Tibial nerve (tissue), 4 donors: ENCODE measurements around the gene TAF4. TPM values are rescaled to one million over a fixed set of nuclear protein-coding genes. Genes with fewer than 3 reads are reported as not detected.
A peak's percentile ranks its signal among the peaks of the same experiment; 100 is the strongest.

Experiments
- DNase-seq, 2 donors: peaks; one replicate each; pipeline ENCODE4 v3.0.0-alpha.2; 2019; ENCODE audit warnings: low spot score in 2 of 2
- H3K27ac ChIP-seq, 4 donors: fragments of 200-600 bp; sonication (generic) in 3 of 4; one replicate each; pipeline ENCODE4 v1.5.1; 2017 to 2019; ENCODE audit warnings: mild to moderate bottlenecking in 1 of 4
- H3K27me3 ChIP-seq, 2 donors: fragments of 200-600 bp; sonication (generic) in 1 of 2; one replicate each; pipeline versions ENCODE4 v1.5.1 to v1.6.0; 2017 to 2019
- H3K36me3 ChIP-seq, 3 donors: fragments of 200-600 bp; sonication (generic); one replicate each; pipeline ENCODE4 v1.5.1; 2018 to 2019
- H3K4me1 ChIP-seq, 4 donors: fragments of 200-600 bp; sonication (generic) in 3 of 4; one replicate each; pipeline ENCODE4 v1.5.1; 2017 to 2019
- H3K4me3 ChIP-seq, 4 donors: fragments of 200-600 bp; sonication (generic) in 3 of 4; one replicate each; pipeline ENCODE4 v1.5.1; 2017 to 2019; ENCODE audit warnings: mild to moderate bottlenecking in 1 of 4, moderate library complexity in 1 of 4
- H3K9me3 ChIP-seq, 4 donors: fragments of 200-600 bp; sonication (generic) in 3 of 4; one replicate each; pipeline ENCODE4 v1.5.1; 2017 to 2019
- EP300 ChIP-seq, 2 donors: sonication (generic); formaldehyde crosslinking; IDR thresholded peaks; one replicate each; pipeline ENCODE4 v1.6.1; 2017; ENCODE audit warnings: antibody characterized with exemption in 2 of 2, mild to moderate bottlenecking in 1 of 2
- POLR2A ChIP-seq, 2 donors: fragments of 450-650 bp; IDR thresholded peaks; one replicate each; pipeline ENCODE4 v1.6.1; 2017; ENCODE audit warnings: antibody characterized with exemption in 2 of 2, mild to moderate bottlenecking in 2 of 2, moderate library complexity in 2 of 2
- WGBS, 2 donors: methylation state at CpG; one replicate each; pipeline ENCODE4 v1.1.5; 2018; 5-methylcytosine and 5-hydroxymethylcytosine counted together
- total RNA-seq, 4 donors: library from RNA; depleted of rRNA; stranded (reverse); fragments of >200 nt; gene quantifications; one replicate each; pipeline ENCODE4 v1.1.0, GENCODE V29; 2016
- TF ChIP-seq, protein P1 (sequence below), 5 experiments: fragments of 200-600 bp in 3 of 5; fragments of 450-650 bp in 2 of 5; sonication (generic) in 3 of 5; IDR thresholded peaks; one replicate each; pipeline ENCODE4 v1.5.1; 2016 to 2019; ENCODE audit warnings: antibody characterized with exemption in 5 of 5, mild to moderate bottlenecking in 3 of 5, moderate library complexity in 2 of 5

The TAF4 gene
- total RNA-seq, 4 donors from 2014 or later: 11.2 to 50.4 (median 14.8) TPM

DNA sequence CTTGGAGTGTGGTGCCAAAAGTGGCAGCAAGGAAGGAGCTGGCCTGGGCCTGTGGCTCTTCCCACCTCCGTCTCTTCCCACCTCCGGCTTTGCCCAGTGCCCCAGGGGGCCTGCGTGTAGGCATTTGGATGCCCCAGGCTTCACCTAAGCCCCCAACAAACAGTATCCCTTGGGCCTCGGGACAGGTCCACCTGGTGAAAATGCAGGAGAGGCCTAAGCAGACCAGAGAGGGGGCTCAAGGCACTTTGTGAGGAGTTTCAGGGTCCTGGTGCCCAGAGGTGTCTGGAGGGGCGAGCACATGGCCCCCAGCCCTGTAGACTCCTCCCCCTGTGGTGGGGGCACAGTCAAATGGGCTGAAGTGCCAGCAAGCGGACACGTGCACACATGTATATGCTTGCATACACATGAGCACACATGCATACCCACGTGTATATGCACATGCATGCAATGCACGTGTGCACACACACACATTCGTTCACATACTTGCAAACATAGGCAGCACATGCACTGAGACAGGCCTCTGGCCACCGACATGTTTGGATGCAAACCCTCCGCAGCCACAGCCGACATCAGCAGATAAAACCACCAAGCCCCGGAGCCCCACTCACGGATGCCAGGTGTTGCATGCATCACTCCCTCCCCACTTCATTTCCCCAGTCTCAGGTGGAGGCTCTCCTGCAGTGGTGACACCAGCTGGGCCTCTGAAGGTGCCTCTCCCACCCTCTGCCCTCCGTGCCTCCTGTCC, 124.5 kb downstream of the TAF4 start:
- Histone ChIP-seq H3K9me3 (no peaks in the 10 kb centered on the region), H3K27ac (no peak overlapping the region), H3K36me3 (no peaks in the 10 kb centered on the region), H3K27me3 (no peaks in the 10 kb centered on the region), H3K4me3 (no peak overlapping the region), H3K4me1 (no peaks in the 10 kb centered on the region)
- 76 to 83% methylated on average over 16 of the region's 16 CpGs for WGBS, 2 donors
- DNase-seq: peak in 1 of 2 donors; percentile 9
- no peak for TF ChIP-seq POLR2A (IDR thresholded peaks at IDR 0.05)
- TF ChIP-seq, protein P1, sequence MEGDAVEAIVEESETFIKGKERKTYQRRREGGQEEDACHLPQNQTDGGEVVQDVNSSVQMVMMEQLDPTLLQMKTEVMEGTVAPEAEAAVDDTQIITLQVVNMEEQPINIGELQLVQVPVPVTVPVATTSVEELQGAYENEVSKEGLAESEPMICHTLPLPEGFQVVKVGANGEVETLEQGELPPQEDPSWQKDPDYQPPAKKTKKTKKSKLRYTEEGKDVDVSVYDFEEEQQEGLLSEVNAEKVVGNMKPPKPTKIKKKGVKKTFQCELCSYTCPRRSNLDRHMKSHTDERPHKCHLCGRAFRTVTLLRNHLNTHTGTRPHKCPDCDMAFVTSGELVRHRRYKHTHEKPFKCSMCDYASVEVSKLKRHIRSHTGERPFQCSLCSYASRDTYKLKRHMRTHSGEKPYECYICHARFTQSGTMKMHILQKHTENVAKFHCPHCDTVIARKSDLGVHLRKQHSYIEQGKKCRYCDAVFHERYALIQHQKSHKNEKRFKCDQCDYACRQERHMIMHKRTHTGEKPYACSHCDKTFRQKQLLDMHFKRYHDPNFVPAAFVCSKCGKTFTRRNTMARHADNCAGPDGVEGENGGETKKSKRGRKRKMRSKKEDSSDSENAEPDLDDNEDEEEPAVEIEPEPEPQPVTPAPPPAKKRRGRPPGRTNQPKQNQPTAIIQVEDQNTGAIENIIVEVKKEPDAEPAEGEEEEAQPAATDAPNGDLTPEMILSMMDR (IDR thresholded peaks at IDR 0.05): no peak
- no peak for TF ChIP-seq EP300 (IDR thresholded peaks at IDR 0.05)

DNA sequence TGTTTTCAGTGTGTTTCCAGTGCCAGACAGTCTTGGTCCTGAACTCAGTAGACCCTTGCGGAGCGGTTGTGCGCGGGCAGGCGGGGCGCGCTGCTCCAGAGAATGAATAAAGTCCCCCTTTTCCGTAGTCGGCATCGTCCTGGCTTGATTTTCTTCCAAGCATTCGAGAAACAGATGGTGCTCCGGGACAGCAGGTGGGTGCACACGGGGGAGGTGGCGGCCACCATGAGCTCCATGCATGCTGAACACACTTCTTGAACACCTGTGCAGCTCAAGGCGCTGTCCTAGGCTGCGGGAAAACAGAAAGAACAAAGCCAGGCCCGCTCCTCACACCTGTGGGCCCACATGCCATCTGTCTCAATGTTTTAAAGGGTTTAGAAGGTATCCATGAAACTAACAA, 125.2 kb downstream of the TAF4 start:
- no peaks in the 10 kb centered on the region for H3K9me3 ChIP-seq
- 80 to 82% methylated on average over 16 to 17 of the region's 17 CpGs for WGBS, 2 donors
- H3K36me3 ChIP-seq: no peaks in the 10 kb centered on the region
- no peaks in the 10 kb centered on the region for H3K27me3 ChIP-seq
- no peak for TF ChIP-seq POLR2A (IDR thresholded peaks at IDR 0.05)
- TF ChIP-seq, protein P1 (IDR thresholded peaks at IDR 0.05): no peak
- TF ChIP-seq EP300 (IDR thresholded peaks at IDR 0.05): no peak
- no peak overlapping the region for H3K27ac ChIP-seq
- H3K4me1 ChIP-seq: no peaks in the 10 kb centered on the region
- no peak for DNase-seq
- no peak overlapping the region for H3K4me3 ChIP-seq

DNA sequence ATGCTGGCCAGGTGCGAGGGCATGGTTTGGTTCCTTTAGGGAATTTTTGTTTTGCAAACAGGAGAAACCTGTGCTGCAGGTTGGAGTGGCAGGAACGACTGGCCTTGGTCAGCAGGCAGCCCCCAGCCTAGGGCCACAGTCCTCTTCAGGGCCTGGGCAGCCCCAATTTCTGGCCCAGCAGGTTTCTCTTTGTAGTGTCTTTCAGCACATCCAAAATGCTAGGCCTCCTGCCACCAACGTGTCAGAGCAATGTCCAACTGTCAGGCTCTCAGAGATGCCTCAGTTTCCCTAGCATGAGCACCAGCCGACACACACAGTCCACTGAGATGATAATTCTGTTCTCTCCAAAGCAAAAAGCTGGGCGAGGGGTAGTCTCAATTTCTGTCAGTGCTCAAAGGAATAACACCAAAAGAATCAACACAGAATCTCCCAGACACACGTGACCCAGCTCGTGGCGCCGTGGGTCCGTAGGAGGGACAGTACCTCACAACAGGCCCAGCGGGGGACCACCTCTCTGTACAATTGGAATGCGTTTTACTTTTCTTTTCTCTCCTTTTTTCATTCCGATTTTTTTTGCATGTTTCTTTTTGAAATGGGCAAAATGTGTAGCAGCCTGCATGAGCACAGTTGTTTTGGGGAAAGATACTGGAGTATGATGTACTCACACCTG, 125.9 kb downstream of the TAF4 start:
- Histone ChIP-seq H3K27me3 (no peaks in the 10 kb centered on the region), H3K36me3 (no peaks in the 10 kb centered on the region), H3K4me3 (no peak overlapping the region), H3K9me3 (no peaks in the 10 kb centered on the region), H3K27ac (no peak overlapping the region), H3K4me1 (no peaks in the 10 kb centered on the region)
- no peak for TF ChIP-seq POLR2A (IDR thresholded peaks at IDR 0.05)
- TF ChIP-seq, protein P1 (IDR thresholded peaks at IDR 0.05): no peak
- DNase-seq: no peak
- WGBS, 2 donors: 74 to 80% methylated on average over 13 of the region's 13 CpGs

DNA sequence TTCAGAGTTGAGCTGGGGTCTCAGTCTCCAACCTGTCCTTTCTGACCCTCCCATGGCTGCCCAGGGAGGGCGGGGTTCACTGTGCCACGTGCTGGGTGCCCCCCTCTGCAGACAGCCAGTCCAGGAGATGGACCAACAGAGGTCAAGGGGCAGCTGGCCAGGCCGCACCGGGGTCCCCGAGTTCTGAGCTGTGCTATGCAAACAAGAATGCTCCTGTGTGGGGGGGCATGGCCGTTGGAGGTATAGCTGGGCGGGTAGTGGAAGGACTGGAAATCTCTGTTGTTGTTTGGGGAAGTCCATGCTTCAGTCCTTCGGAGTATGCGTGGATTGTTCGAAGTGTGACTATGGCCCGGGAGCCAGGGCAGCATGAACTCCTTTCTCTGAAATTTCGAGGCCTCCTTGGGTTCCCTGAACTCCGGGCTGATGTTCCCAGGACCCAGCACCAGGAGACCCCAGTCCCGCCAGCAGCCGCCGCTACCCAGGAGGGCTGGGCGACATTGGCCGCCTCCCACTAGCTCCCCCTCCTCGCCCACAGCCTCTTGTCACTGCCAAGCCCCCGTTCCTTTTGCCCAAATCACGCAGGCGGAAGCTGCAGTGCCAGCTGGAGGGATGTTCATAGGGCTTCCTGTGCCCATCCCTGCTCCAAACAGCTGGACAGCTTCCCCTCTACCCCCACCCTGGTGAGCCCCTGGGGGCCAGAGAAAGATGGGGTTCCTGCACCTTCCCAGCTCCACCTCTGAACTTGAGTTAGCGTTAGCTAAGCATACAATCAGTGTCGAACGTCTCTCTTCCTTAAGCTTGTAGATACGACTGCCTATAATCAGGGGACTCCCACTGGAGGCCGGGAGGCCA, 126.6 kb downstream of the TAF4 start:
- Histone ChIP-seq H3K4me1 (no peaks in the 10 kb centered on the region), H3K36me3 (no peaks in the 10 kb centered on the region), H3K4me3 (no peak overlapping the region), H3K9me3 (no peaks in the 10 kb centered on the region), H3K27me3 (no peaks in the 10 kb centered on the region), H3K27ac (no peak overlapping the region)
- peak in 1 of 2 donors; percentile 6 for DNase-seq
- 78 to 82% methylated on average over 23 to 27 of the region's 27 CpGs for WGBS, 2 donors
- TF ChIP-seq POLR2A (IDR thresholded peaks at IDR 0.05): no peak
- TF ChIP-seq, protein P1 (IDR thresholded peaks at IDR 0.05): no peak
- no peak for TF ChIP-seq EP300 (IDR thresholded peaks at IDR 0.05)
